ENCODE data around the gene TREH. TPM values are rescaled to one million over a fixed set of nuclear protein-coding genes. Genes with fewer than 3 reads are reported as not detected.

The TREH gene
- total RNA-seq, 1 donor from 2014 or later, result 0.41 TPM

DNA sequence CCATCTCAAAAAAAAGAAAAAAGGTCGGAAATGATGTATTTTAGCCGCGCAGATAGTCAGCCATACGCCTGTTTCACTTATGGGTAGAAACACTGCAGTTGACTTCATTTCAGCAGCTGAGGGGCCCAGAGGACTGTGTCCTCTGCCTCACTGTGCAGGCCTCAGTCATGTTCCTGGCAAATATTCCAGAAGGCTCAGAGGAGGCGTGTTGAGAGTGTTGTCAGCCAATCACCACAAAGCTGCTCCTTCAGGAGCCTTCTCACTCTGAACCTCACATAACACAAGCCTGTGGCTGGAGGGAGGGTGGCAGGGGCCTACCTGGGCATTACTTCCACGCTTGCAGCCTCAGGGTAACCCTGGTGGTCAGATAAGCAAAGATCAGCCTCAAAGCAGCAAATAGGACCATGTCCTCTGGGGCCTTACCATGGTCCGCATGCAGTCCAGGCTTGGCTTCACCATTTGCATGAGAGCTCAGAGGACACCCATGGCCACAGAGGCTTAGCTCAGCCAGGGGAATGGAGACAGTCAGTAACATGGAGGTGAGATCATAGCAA is 17.3 kb upstream of the TREH start:
- DNase-seq (ENCODE audit: extremely low spot score, unreplicated experiment), result no peak

GRCh38 chr11:118694771-118695170 is 15.3 kb upstream of the TREH start:
- Mint-ChIP-seq H3K36me3 (no peaks in the 10 kb centered on the region), H3K4me1 (ENCODE audit: unreplicated experiment) (peaks cover 14% of the 10 kb centered on the region)
- no peak for TF ChIP-seq CTCF (conservative IDR thresholded peaks at IDR 0.05)

More for the DNA sequence above, 17.3 kb upstream of the TREH start:
- no peaks in the 10 kb centered on the region for H3K9me3 Mint-ChIP-seq
- H3K27me3 Mint-ChIP-seq, result no peaks in the 10 kb centered on the region
- no peak overlapping the region for H3K4me3 Mint-ChIP-seq
- peaks cover 14% of the 10 kb centered on the region for H3K4me1 Mint-ChIP-seq (ENCODE audit: unreplicated experiment)
- H3K27ac Mint-ChIP-seq, result no peak overlapping the region
- H3K36me3 Mint-ChIP-seq, result no peaks in the 10 kb centered on the region
- peak; percentile 18 for TF ChIP-seq CTCF (conservative IDR thresholded peaks at IDR 0.05)

DNA sequence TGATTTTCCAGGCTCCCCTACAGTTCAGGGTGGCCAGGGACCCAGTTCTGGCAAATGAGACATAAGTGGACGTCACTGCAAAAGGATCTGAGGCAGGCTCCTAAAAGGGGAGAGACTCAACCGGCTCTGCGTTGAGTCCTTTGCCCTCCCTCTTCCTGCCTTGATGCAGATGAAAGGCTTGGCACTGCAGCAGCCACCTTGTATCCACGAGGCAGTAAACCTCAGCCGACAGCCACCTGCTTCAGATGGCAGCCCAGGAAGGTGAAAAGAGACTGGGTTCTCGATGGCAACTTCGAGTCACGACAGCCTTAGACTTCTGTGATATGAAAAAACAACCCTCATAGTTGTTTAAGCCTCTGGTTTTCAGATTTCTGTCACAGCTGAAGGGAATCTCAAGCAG is 14.7 kb upstream of the TREH start:
- Mint-ChIP-seq H3K4me3 (no peak overlapping the region), H3K27me3 (no peaks in the 10 kb centered on the region), H3K27ac (no peak overlapping the region), H3K4me1 (ENCODE audit: unreplicated experiment) (peaks cover 14% of the 10 kb centered on the region), H3K36me3 (no peaks in the 10 kb centered on the region), H3K9me3 (no peaks in the 10 kb centered on the region)
- no peak for DNase-seq (ENCODE audit: extremely low spot score, unreplicated experiment)
- no peak for TF ChIP-seq CTCF (conservative IDR thresholded peaks at IDR 0.05)

More at GRCh38 chr11:118694771-118695170, 15.3 kb upstream of the TREH start:
- DNase-seq (ENCODE audit: extremely low spot score, unreplicated experiment), result no peak
- H3K9me3 Mint-ChIP-seq, result no peaks in the 10 kb centered on the region
- no peaks in the 10 kb centered on the region for H3K27me3 Mint-ChIP-seq
- H3K27ac Mint-ChIP-seq, result no peak overlapping the region
- no peak overlapping the region for H3K4me3 Mint-ChIP-seq

- no peak for DNase-seq (ENCODE audit: extremely low spot score, unreplicated experiment)
- Mint-ChIP-seq H3K9me3 (no peaks in the 10 kb centered on the region), H3K36me3 (no peaks in the 10 kb centered on the region), H3K27ac (no peak overlapping the region), H3K4me3 (no peak overlapping the region), H3K27me3 (no peaks in the 10 kb centered on the region), H3K4me1 (ENCODE audit: unreplicated experiment) (peaks cover 14% of the 10 kb centered on the region)
- TF ChIP-seq CTCF (conservative IDR thresholded peaks at IDR 0.05), result no peak
These were observed 12.7 kb upstream of the TREH start for GRCh38 chr11:118691926-118692830.

GRCh38 chr11:118690553-118691304 is 11.3 kb upstream of the TREH start:
- Mint-ChIP-seq H3K27ac (no peak overlapping the region), H3K36me3 (no peaks in the 10 kb centered on the region), H3K9me3 (no peaks in the 10 kb centered on the region), H3K27me3 (no peaks in the 10 kb centered on the region), H3K4me1 (ENCODE audit: unreplicated experiment) (peaks cover 14% of the 10 kb centered on the region), H3K4me3 (no peak overlapping the region)
- TF ChIP-seq CTCF (conservative IDR thresholded peaks at IDR 0.05), result no peak
- DNase-seq (ENCODE audit: extremely low spot score, unreplicated experiment), result no peak

Measured in type B pancreatic cell (in vitro differentiated cells).